Stimulated activated CD8-positive, alpha-beta memory T cell treated with anti-CD3 and anti-CD28 coated beads, Interleukin-15, amount 100 ng/mL, for 4 hours (primary cell): ENCODE results near the gene UNC5B.

ENCODE experiments used
- DNase-seq, 2 donors: peaks; one replicate each; pipeline ENCODE4 v3.0.0-alpha.2; 2020; ENCODE audit warnings: low read depth in 2 of 2

UNC5B gene

GRCh38 chr10:71319800-71320392, 107.5 kb downstream of the UNC5B start:
- no peak for DNase-seq

- DNase-seq, result no peak
Measured at GRCh38 chr10:71320592-71320991, 108.2 kb downstream of the UNC5B start.

- no peak for DNase-seq
Measured at GRCh38 chr10:71321386-71321785, 109.0 kb downstream of the UNC5B start.

GRCh38 chr10:71323407-71323806, 111.0 kb downstream of the UNC5B start:
- DNase-seq, result no peak

- no peak for DNase-seq
Measured at GRCh38 chr10:71324743-71325142, 112.4 kb downstream of the UNC5B start.

GRCh38 chr10:71325267-71325666, 112.9 kb downstream of the UNC5B start:
- DNase-seq, result no peak

GRCh38 chr10:71326464-71326881, 114.1 kb downstream of the UNC5B start:
- no peak for DNase-seq

GRCh38 chr10:71330789-71331404, 118.5 kb downstream of the UNC5B start:
- DNase-seq, result no peak

GRCh38 chr10:71331736-71332135, 119.4 kb downstream of the UNC5B start:
- DNase-seq, result no peak

GRCh38 chr10:71332466-71332865, 120.1 kb downstream of the UNC5B start:
- no peak for DNase-seq

- DNase-seq, result no peak
Measured at GRCh38 chr10:71333129-71333887, 120.9 kb downstream of the UNC5B start.

- no peak for DNase-seq
Measured at GRCh38 chr10:71334221-71334791, 121.9 kb downstream of the UNC5B start.

GRCh38 chr10:71335173-71335708, 122.9 kb downstream of the UNC5B start:
- no peak for DNase-seq

GRCh38 chr10:71336632-71337031, 124.3 kb downstream of the UNC5B start:
- no peak for DNase-seq

- no peak for DNase-seq
Measured at GRCh38 chr10:71337219-71337701, 124.9 kb downstream of the UNC5B start.

GRCh38 chr10:71338728-71339495, 126.5 kb downstream of the UNC5B start:
- no peak for DNase-seq

GRCh38 chr10:71339796-71340589, 127.6 kb downstream of the UNC5B start:
- DNase-seq, result no peak

- no peak for DNase-seq
Measured at GRCh38 chr10:71342573-71343391, 130.4 kb downstream of the UNC5B start.

- no peak for DNase-seq
Measured at GRCh38 chr10:71343392-71343773, 131.0 kb downstream of the UNC5B start.
